Renal pelvis (tissue), 4 donors: Measurements from ENCODE around the gene FAAP100. TPM values are rescaled to one million over a fixed set of nuclear protein-coding genes. Genes with fewer than 3 reads are reported as not detected.

Experiments used
- DNase-seq: peaks from one replicate; pipeline ENCODE4 v3.0.0-alpha.2; 2013
- polyA plus RNA-seq, 3 donors: library from polyadenylated mRNA; unstranded; fragments of 120-200 nt; gene quantifications; one replicate each; pipeline ENCODE4 v1.2.1, GENCODE V29; 2013; ENCODE audit not compliant: insufficient read length in 3 of 3

Gene FAAP100
- polyA plus RNA-seq, 3 donors: 27.1 to 40.7 (median 30.0) TPM

DNA sequence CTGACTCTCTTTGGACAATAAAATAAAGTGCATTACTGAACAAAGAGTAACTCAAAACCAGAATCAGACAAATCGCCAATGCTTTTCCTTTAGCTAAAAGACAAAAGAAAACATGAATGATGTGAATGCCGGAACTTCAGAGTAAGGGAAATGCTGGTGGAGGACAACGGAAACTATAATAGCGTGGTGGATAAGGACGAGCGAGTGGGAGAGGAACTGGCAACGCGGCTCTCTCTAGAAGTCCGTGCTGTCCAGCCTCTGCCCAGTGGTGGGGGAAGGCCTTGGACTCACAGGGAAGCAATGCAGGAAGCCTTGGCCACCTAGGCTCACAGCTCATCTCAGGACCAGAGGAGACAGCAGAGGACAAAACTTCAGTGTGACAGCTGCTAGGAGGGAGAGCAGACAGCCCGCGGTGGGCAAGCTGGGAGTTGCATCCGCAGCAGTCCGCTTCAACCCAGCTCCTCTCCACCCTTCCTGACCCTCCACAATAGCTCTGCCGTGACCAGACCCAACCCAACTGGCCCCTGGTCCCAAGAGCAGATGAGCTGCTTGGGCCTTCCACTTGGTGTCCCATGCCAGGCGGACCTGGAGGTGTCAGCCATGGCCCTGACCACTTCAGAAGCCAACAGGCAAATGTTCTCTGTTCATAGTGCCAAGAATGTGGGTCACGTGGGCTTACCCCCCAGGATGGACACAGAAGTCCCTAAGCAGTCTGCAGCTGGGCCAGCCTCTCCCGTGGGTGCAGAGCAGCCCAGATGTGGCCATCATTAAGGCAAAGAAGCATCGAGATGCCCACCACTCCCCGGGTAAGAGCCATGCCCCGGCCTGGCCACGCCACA lies 5.3 kb upstream of the FAAP100 start:
- no peak for DNase-seq

GRCh38 chr17:81556863-81557262 lies 4.7 kb upstream of the FAAP100 start:
- DNase-seq: no peak

DNA sequence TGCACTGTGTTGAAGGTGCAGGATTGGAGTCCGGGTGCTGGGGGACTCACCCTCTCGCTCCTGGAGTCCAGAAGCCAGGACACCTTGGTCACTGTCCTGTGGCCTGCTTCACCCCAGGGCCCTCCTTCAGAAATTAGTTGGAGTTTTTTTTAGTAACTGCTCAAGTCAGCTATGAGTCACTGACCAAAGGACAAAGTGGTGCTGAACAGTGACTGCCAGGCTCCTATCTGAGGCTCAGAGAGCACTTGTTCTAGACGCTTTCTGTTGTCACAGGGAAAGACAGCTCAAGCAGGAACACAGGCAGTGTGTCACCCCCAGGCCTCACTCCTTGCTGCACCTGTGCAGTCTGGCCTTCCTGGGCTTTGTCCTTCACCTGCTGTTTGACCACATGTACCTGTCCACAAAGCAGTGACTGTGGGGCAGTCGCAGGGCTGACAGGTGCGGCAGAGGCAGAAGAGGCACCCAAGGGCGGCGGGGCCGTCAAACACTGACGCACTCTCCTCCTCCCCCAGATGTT lies 4.1 kb upstream of the FAAP100 start:
- DNase-seq: no peak

GRCh38 chr17:81553616-81554181 lies 1.5 kb upstream of the FAAP100 start:
- no peak for DNase-seq

DNA sequence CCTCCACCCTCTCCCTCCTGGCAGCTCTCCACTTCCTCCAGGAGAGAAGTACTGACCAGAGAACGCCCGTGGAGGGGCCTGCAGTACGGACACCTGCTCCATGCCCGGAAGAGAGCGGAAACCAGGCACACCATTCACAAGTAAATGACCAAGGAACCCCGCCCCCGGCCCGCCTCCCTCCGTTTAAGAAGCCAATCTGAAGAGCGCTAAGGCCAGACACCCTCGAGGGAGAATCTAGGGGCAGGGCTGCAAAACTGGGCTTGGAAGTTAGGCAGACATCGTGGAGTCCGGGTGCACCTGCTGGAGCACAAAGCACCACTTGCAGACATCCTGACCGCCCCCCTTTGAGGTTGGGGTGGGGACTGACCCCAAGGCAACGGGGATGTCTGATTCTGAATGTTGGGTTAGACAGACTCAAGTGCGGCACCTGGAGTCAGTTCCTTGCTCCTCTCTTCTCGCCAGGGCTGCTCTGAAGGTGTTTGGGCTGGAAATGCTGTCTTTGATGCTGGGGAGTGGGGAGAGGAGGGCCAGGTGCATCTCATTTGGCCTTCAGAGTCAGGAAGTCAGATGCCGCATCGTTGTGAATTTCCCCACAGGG lies 964 bp upstream of the FAAP100 start:
- DNase-seq: peak; percentile 72

- DNase-seq: no peak
Observed at GRCh38 chr17:81551458-81552243, 502 bp downstream of the FAAP100 start.

GRCh38 chr17:81550830-81551457 lies 1.2 kb downstream of the FAAP100 start:
- DNase-seq: no peak

DNA sequence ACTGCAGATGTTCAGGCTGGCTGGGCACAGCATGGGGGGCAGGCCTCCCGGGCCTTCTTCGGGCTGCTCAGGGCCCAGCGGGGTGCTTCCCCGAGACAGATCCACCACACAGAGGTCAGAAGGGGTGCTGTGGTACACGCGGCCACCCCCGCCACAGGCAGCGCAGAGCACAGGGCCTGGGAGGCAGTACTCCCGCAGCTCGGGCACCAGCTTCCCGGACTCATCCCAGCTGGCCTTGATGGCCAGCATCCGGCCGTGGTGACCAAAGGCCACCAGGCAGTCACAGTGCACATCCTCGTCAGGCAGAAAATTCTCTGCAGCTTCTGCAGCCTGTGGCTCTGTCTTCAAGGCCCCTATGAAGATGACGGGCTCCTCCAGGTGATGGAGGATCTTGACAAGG lies 1.9 kb downstream of the FAAP100 start:
- no peak for DNase-seq

DNA sequence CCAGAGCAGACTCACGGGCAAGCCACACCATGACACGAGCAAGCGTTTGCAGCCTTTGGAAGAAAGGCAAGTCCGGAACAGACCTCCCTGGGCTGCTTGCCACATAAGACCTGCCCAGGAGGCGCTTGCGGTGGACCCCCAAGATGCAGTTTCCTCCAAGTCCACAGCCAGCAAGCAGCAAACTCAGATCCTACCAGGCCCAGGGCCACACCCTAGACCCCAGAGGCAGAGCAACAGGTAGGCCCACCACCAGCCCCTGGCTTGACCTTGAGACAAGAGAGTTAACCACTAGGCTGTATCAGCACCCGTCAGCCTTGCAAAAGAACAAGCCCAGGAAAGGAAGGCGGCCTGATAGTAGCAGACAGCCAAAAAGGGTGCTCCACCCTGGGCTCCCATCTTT lies 2.3 kb downstream of the FAAP100 start:
- DNase-seq: no peak

GRCh38 chr17:81549031-81549557 lies 3.1 kb downstream of the FAAP100 start:
- DNase-seq: no peak

DNA sequence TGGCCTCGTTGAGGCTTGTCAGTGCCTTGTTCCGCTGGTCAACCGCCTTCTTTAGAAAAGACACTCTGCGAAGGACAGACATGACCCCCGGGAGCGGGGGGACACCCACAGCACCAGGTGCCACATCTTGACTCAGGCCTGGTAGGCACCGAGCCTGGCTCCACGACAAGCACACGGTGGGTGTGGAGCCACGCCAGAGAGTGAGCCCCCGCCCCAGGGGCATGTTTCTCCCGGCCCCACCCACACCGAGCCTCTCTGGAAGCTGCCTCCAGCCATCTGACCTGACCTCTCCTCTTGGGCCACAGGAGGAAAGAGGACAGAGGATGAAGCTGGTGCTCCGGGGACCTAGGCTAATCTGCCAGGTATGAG lies 4.6 kb downstream of the FAAP100 start:
- DNase-seq: no peak

- DNase-seq: no peak
Observed at GRCh38 chr17:81546906-81547613, 5.1 kb downstream of the FAAP100 start.

DNA sequence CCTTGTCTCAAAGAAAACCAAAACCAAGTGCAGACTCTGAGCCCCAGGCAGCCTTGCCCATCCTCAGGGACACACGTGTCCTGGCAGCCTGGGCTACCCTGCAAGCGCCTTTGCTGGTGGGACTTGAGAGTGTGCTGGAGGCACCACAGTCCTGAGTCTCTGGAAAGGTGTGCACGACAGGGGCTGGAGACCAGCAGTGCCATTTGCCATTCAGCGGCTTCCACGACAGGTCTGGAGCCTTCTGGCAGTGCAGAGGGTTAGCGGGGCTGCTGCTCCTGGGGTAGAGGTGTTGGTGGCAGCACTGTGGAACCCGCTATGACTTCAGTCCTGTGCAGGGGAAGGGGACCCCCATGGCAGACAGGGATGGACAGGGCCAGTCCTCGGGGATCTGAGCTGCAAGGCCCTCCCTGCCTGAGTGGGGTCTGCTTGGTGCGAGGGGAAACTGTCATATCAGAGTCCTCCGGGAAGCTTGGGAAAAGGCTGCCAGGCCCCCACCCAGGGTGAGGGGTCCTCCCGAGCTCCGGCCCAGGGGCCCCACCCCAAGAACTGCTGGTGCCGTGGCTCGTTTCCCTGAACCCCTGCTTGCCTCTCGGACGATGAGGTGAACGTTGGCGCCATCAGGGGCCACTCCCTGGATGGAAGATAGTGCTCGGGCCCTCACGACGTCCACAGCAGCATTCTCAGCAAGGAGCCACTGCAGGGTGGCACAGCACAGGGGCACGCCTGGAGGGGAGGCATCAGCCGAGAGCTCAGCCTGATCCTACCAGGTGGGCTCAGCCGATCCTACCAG lies 6.8 kb downstream of the FAAP100 start:
- no peak for DNase-seq

GRCh38 chr17:81544281-81544974 lies 7.7 kb downstream of the FAAP100 start:
- DNase-seq: no peak

DNA sequence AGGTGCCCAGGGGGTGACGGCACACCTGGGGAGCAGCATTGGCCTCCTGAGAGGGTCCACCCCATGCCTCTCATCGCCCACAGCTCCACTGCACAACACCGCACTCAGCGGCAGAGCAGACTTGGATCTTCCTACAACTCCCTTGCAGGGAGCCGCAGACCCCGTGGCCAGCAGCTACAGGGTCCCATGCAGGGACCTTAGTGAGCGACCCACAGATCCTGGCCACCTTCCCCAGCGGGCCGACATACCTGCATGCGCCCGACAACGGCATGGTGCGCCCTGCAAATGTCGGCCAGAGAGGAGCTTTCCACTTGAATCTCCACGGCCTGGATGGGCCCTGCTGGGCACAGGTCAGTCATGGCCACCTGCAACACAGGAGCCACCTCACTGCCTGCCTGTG lies 8.4 kb downstream of the FAAP100 start:
- no peak for DNase-seq

- DNase-seq: no peak
Observed at GRCh38 chr17:81543339-81543675, 8.8 kb downstream of the FAAP100 start.

- DNase-seq: no peak
Observed at GRCh38 chr17:81542431-81543338, 9.5 kb downstream of the FAAP100 start.

GRCh38 chr17:81541123-81541522 lies 11.0 kb downstream of the FAAP100 start:
- DNase-seq: no peak

- DNase-seq: no peak
Observed at GRCh38 chr17:81540676-81541027, 11.5 kb downstream of the FAAP100 start.
